ENCODE results near the gene ANKLE1.
"Not testable (repeated sequence)": the region's sequence is repeated elsewhere in the genome, so short reads cannot be mapped to it uniquely, and the experiment has no call there.

The ANKLE1 gene

DNA sequence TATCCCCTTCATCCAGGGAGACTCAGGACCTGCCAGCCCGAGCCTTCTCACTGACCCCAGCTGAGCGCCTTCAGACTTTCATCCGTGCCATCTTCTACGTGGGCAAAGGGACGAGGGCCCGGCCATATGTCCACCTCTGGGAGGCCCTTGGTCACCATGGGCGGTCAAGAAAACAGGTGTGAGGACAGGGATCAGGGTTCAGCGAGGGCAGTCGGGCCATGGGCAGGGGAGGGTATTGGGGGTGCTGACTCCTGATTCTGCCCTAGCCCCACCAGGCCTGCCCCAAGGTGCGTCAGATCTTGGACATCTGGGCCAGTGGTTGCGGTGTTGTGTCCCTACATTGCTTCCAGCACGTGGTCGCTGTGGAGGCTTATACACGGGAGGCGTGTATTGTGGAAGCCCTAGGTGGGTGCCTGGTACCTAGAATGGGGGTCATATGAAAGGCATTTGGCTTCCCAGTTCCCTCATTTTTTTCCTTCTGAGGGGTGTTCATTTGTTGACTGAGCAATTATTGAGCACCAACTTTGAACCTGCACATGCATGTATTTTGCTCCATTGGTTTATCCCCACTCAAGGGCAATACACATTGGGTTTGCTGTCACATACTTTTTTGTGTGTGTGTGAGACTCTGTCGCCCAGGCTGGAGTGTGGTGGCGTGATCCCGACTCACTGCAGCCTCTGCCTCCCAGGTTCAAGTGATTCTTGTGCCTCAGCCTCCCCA, 3.9 kb downstream of the ANKLE1 start:
- no peak for DNase-seq

DNA sequence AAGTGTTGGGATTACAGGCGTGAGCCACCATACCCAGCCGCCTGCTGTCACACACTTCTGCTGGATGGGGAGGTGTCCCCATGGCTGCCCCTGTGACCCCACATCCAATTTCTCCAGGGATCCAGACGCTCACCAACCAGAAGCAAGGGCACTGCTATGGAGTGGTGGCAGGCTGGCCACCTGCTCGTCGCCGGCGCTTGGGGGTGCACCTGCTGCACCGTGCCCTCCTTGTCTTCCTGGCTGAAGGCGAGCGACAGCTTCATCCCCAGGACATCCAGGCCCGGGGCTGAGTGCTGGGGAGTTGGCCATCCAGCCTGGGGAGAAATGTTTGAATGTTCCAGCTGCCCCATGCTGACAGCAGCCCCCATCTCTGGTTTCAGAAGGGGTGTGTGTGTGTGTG, 4.6 kb downstream of the ANKLE1 start:
- DNase-seq = no peak

DNA sequence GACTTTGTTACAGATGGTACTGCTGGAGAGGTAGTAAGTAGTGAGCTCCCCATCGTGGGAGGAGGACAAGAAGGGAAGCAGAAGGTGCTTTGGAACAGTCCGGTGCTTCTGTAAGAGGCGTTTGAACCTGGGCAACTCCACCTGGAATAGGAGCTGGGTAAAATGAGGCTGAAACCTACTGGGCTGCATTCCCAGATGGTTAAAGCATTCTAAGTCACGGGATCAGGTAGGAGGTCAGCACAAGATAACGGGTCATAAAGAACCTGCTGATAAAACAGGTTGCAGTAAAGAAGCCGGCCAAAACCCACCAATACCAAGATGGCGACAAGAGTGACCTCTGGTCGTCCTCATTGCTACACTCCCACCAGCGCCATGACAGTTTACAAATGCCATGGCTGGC, 5.1 kb downstream of the ANKLE1 start:
- no peak for DNase-seq

DNA sequence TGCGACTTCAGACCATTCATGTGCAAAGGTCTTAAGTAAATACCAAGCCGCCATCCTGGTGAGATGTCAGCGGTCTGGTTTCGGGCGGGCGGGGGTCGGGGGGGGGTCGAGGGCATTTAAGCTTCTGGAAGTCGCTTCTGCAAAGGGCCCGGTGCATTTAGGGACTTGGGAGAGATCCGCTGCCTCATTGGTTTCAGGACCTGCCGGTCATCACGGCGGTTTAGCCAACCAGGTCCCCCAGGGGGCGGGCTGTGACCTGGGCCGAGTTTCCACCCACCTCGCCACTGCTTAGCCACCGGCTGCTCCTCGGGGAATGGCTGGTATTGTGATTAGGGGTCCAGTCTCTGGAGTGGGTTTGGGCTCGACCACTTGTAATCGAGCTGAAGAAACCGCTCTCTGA, 7.8 kb downstream of the ANKLE1 start:
- DNase-seq = peak in 2 of 6 experiments; percentile 12 to 13

DNA sequence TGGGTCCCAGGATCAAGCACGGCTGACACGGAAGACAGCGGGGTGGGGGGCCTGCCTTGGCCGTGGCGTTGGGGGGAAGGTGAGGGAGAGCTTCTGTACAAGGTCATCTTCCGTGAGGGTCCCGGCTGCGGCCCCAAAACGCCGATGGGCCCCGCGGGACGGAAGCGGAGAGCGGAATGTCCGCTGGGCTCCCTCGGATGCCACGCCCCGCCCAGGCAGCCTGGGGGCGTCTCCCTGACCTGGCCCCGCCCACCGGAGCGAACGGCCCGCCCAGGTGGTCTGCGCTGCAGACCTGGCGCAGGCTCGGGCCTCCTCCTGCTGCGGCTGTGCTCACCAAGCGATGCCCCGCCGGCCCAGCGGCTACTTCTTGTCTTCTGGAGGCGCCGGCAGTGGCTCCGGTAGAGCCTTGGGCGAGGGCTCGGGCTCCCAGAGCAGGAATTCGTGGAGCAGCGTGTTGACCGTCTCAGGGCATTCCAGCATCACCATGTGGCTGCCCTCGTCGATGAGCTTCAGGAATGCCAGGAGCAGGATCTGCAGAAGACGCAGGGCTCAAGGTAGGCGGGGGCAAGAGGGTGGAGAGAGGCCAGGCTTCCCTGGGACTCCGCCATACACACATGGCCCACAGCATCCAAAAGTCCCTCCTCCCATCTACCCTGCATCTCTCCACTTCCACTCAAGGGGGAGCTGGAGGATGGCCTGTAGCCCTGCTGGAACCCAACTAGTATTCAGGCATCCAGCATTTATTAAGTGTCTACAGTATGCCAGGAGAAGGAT, 10.8 kb downstream of the ANKLE1 start:
- DNase-seq = peak; percentile 69 to 80 (median 73)

DNA sequence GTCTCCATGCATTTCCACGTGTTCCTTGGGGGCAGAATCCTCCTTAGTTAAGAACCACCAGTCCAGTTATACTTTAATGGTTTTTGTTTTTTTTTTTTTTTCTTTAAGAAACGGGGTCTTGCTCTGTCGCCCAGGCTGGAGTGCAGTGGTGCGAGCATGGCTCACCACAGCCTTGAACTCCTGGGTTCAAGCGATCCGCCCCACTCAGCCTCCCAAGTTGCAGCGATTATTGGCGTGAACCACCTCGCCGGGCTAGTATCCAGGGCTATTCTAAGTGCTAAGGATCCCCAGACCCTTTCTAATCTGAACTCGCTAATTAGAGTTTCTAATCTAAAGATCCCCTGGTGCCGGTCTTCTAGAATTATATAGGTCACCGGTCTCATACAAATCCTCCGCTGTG, 11.9 kb downstream of the ANKLE1 start:
- DNase-seq = no peak

DNA sequence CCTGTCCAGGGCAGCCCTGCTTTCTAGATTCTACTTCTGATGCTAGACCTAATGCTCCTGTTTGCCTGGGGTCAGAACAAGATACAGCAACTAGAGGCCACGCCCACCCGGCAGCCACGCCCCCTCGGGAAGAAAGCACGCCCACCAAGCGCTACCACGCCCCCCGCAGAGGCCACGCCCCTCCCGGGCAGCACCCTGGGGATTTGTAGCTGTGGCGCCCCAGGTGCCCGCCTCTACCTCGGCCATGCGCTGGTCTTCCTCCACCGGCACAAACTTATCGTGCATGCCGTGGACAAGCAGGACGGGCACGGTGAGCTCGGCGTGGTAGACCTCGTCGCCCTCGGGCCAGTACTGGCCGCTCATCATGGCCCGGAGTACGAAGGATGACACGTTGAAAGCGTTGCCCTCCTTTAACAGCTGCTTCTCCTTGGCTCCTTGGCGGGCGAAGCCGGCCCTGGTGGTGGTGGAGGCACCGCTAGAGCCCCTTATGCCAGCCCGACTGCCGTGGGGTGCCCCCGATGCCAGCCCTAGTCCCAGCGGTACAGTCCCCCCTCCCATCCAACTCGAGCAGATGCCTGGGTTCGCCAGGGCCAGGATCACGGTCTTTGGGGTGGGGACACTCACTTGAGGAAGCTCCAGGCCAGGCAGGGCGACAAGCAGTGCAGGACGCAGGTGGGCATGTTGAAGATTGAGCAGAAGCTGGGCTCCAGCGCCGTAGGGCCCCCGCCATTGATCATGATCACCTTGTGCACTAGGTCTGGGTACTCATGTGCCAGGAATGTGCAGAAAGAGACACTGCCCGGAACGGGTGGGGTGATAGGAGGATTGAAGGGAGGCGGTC, 12.6 kb downstream of the ANKLE1 start:
- DNase-seq = peak in 4 of 6 experiments; percentile 17 to 39 (median 20)

DNA sequence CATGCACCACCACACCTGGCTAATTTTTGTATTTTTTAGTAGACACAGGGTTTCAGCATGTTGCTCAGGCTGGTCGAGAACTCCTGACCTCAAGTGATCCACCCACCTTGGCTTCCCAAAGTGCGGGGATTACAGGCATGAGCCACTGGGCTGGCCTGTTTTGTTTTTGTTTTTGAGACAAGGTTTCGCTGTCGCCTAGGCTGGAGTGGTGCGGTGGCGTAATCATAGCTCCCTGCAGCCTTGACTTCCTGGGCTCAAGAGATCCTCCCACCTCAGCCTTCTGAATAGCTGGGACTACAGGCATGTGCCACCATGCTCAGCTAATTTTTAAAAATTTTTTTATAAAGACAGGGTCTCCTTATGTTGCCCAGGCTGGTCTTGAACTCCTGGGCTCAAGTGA, 13.8 kb downstream of the ANKLE1 start:
- DNase-seq = not testable (repeated sequence)

DNA sequence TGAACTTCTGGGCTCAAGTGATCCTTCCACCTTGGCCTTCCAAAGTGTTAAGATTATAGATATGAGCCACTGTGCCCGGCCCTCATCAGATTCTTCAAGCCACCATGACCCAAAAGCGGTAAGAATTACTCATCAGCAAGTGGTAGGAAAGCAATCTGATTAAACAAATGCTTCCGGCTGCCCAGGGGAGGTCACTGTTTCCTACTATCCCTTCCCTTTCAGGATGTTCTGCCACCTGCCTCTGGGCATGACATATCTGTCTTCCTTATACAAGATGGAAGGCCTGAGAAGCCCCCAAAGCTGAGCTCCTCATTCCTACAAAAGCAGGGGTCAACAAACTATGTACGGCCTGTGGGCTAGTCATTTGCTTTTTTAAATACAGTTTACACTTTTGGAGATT, 14.6 kb downstream of the ANKLE1 start:
- DNase-seq = no peak

DNA sequence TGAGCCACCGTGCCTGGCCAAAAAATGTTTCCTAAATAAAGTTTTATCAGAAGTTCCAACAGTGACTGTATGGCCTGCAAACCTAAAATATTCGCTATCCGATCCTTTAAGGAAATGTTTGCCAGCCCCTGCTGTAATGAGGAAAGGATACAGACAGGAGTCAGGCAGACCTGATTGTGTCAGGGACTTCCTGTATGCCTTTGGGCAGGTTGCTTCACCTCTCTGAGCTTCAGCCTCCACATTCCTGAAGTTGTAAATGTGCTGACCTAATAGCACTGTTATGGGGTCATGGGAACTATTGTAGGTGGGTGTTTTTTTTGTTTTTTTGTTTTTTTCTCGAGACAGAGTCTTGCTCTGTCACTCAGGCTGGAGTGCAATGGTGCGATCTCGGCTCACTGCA, 15.3 kb downstream of the ANKLE1 start:
- no peak for DNase-seq

DNA sequence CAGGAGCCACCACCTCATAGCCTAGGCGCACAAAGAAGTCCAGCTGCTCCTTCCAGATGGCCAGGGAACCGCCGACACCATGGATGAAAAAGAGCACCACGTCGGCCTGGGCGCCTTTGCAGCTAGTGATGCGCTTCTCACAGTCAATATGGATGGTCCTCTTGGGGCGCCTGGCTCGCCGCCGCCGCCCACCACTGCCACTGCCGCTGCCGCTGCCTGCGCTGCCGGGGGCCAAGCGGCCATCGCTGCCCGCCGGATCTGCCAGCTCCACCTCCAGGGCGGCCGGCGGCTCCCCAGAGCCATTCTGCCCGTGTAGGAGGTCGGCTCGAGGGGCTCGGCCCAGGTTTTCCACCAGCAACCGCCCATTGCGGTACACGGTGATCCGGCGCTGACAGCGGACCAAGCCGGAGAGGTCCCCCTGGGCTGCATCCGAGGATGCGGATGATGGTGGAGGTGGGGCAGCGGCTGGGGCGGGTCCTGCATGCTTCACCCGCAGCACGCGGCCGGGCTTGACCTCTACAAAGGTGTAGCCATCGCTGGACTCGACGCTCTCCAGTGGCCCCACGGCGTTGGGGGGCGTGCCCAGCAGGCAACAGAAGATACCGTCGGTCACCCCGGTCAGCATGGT, 19.4 kb downstream of the ANKLE1 start:
- DNase-seq = no peak

DNA sequence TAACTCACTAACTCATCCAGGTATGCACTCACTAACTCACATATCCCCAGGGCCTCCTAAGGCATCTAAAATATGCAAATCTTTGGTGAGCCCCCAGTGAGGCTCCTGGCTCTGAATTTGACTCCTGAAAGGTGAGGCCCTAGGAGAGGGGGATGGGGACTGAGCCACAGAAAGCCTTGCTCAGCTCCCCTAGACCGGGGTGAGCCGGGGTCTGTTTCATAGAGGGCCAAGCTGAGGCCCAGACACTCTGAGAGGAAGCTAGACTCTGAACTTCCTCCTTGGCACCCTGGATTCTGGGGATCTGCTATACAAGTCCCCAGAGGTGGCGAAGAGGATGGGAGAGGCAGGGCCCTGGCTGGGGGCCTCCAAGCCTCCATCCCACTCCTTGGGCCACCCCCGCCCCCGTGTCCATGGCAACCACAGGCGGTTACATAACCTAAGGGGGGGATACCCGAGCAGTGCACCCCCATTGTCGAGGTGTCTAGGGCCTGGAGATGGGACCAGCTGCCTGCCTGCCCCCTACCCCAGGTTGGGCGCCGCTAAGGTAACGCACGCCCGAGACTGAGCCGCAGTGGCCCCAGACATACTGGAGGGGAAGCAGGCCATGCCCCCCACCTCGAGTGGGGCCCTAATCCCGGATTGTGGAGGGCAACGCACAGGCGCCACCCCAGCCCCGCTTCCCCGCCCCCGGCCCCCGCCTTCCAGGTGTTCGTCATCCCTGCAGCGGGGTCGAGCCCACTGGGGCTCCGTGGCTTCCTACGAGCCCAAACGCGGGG, 20.9 kb downstream of the ANKLE1 start:
- peak in 2 of 6 experiments; percentile 29 to 42 for DNase-seq

DNA sequence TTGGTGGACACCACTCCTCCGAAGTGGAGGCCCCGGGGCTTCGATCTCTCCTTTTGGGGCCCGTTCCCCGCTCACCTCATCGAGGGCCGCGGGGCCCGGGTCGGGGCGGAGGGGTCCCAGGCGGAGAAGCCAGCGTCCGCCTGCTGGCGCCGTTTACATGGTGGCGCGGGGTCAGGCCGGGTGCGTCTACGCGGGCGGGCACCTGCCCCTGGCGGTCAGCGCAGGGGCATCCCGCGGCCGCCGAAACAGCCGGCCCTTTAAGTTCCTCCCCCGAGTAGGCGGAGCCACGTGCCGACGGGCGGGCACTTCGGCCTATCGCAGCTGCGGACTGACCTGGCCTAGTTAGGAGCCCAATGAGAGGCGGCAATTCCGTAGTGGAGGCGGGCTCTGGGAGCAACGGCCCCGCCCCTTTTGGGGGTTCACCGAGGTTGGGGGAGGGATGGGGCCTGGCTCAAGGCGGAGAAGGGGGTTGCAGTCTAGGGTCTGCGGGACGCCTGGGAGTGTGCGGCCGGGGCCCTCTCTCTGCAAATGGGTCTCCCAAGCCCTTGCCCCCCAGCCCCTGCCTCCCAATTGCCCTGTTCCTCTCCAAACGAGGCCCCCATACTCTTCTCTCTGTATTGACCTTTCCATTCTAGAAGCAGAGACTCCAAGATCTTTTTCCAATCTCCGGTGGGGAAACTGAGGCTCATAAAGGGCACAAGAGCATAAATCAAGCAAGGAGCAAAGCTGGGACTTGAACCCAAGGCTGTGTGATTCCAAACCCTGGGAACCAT, 21.7 kb downstream of the ANKLE1 start, which contains the start of gene ABHD8:
Gene ABHD8, minus strand, starts transcription at position 259 of the 773 bp plus-strand sequence. CDS start 1,809 bp downstream, outside the sequence.
- peak; percentile 80 to 93 (median 90) for DNase-seq

DNA sequence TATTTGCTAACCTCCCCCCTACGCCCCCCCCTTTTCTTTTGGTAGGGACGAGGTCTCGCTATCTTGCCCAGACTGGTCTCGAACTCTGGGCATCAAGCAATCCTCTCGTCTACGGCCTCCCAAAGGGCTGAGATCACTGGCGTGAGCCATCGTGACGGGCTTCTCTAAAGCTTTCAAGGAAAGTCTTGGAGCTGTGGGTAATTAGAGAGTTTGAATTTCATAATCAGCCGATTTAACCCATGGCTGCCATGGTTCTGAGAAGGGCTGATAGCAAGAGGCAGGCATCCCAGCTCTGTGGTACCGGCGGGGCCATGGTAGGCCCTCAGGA, 22.2 kb downstream of the ANKLE1 start:
- DNase-seq = no peak

DNA sequence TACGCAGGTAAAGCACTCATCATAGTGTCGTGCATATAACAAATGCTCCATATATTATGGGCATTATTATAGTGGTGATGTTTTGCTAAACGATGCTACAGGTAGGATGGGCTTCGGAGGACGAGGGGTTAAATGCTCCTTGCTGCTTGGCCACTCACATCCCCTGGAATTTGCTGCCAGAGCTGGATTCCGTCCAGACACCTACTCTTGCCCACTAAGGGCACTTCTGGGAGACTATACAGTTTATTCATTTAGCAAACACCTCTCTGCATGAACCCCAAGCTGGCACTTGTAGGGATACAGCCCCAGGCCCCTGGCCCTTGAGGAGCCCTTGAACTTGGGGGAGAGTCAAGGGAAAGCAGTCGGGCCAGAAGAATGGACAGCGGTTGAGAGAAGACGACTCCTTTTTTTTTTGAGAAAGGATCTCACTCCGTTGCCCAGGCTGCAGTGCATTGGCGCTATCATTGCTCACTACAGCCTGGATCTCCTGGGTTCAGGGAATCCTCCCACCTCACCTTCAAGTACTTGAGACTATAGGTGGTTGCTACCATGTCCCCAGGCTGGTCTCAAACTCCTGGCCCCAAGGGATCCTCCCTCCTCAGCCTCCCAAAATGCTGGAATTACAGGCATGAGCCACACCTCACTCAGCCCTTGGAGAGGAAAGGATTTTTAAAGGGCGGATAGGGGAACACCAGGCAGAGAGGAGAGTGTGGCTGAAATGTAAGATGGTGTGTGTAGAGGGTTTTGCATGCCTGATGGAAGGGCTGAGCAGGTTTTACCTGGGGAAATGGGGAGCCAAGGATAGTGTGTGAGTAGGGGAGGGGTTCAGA, 22.9 kb downstream of the ANKLE1 start:
- DNase-seq = peak in 1 of 6 experiments; percentile 11

DNA sequence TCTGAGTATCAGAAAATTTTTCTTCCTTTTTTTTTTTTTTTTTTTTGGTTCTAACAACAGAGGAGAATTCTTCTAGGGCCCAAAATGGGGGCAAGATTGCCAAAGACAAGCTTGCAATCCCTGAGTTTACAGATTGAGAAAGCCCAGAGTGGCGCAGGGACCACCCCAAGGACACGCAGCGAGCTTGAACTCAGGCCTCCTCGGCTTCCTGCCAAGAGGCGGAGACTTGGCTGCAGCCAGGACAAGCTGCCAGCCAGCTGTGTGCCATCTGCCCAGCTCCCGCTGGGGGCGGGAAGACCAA, 23.5 kb downstream of the ANKLE1 start:
- no peak for DNase-seq

DNA sequence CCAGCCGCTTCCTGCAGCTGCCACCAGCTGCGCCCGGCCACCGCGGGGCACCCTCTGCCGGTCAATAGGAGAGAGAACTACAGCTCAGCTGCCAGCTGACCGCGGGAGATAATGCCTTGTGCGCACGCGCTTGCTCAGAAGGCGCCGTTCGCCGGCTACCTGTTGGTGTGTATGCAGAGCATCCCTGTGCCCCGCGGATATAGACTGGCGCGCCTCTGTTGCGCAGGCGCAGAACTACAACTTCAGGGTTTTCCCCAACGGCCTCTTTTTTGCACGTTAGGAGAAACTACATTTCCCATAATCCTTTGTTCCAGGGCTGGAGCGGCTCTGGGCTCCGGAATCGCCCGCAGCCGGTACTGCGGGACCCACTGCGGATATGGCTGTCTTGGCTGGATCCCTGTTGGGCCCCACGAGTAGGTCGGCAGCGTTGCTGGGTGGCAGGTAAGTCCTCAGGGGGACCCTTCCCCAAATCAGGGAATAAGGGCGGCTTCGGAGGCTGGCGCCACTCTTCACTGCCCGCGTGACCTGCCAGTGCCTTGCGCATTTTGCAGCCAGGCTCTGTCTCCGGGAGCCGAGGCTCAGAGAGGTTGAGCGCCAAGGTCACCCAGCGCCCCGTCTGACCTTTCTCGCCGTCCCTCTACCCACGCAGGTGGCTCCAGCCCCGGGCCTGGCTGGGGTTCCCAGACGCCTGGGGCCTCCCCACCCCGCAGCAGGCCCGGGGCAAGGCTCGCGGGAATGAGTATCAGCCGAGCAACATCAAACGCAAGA, 24.0 kb downstream of the ANKLE1 start, which contains the start of gene MRPL34:
Gene MRPL34, plus strand, starts transcription at position 356 of the 768 bp plus-strand sequence. Its CDS starts 21 bp downstream, at position 377.
- DNase-seq = peak; percentile 81 to 94 (median 92)

DNA sequence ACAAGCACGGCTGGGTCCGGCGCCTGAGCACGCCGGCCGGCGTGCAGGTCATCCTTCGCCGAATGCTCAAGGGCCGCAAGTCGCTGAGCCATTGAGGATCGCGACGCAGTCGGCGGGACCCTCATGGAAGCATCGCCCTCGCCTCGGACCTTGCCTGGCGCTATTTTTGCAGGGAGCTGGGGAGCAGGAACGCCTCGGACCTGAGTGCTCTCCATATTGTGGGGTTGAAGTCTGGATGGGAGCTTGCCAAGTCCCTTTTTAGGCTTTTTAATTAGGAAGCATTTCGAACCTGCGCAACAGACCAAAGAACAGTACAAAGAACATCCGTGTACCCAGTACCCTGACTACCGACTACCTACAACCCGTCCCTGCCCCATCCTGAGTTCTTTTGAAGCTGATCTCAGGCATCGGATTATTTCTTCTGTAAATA, 24.6 kb downstream of the ANKLE1 start:
- DNase-seq = no peak

DNA sequence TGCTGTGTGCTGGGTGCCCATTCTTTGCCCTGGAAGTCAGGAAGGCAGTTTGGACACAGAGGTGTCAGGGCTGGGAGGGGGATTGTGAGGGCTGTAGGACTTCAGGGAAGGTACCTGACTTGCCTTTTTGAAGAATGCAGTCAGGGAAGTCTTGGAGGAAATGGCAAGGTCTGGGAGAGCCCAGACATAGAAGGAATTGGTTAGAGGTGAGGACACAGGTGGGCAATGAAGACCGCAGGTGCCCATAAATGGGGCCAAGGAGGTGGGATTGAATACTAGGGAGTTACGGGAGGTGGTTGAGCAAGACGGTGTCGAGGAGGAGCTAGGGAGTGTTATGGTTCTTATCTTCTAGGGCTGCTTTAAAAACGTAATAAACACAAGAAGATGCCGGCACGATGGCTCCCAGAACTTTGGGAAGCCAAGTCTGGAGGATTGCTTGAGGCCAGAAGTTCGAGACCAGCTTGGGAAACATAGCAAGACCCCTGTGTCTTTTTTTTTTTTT, 26.2 kb downstream of the ANKLE1 start:
- no peak for DNase-seq
